HepG2 (cell line): Measurements from ENCODE around the gene USP9X. TPM values are rescaled to one million over a fixed set of nuclear protein-coding genes. Genes with fewer than 3 reads are reported as not detected.
A peak's percentile ranks its signal among the peaks of the same experiment; 100 is the strongest.

ENCODE experiments used
- ELF3 ChIP-seq: IDR thresholded peaks from 2 replicates; pipeline ENCODE4 v1.6.1; 2016; ENCODE audit warnings: missing genetic modification reagents, missing compliant biosample characterization
- FLYWCH1 ChIP-seq: sonication (generic); formaldehyde crosslinking; IDR thresholded peaks from 2 replicates; pipeline ENCODE4 v1.8.1; 2023; ENCODE audit warnings: mild to moderate bottlenecking, missing genetic modification reagents
- KAT2B ChIP-seq: fragments of 150-350 bp; IDR thresholded peaks from 2 replicates; pipeline ENCODE4 v1.6.1; 2014; ENCODE audit warnings: low read depth, low read length, borderline replicate concordance
- KLF13 ChIP-seq: sonication (generic); formaldehyde crosslinking; IDR thresholded peaks from 2 replicates; pipeline ENCODE4 v1.4.0; 2020; ENCODE audit warnings: mild to moderate bottlenecking, missing genetic modification reagents
- MAFG ChIP-seq: sonication (generic); formaldehyde crosslinking; IDR thresholded peaks from 2 replicates; pipeline ENCODE4 v1.5.1; 2020; ENCODE audit warnings: mild to moderate bottlenecking, missing genetic modification reagents
- NFE2L2 ChIP-seq: fragments of 150-350 bp; IDR thresholded peaks from 2 replicates; pipeline ENCODE4 v1.6.1; 2014; ENCODE audit warnings: low read length
- NFYB ChIP-seq: sonication (generic); formaldehyde crosslinking; IDR thresholded peaks from 2 replicates; pipeline ENCODE4 v1.4.0; 2020; ENCODE audit warnings: missing genetic modification reagents
- PCBP1 ChIP-seq: fragments of 200-400 bp; formaldehyde crosslinking; IDR thresholded peaks from 2 replicates; pipeline ENCODE4 v1.6.1; 2017; ENCODE audit warnings: mild to moderate bottlenecking, low read depth, low read length, borderline replicate concordance
- RFXANK ChIP-seq: IDR thresholded peaks from 2 replicates; pipeline ENCODE4 v1.6.1; 2016
- SNRNP70 ChIP-seq: fragments of 200-400 bp; formaldehyde crosslinking; IDR thresholded peaks from 2 replicates; pipeline ENCODE4 v1.6.1; 2017; ENCODE audit warnings: mild to moderate bottlenecking, low read depth, low read length, moderate library complexity
- U2AF2 ChIP-seq: fragments of 200-400 bp; formaldehyde crosslinking; IDR thresholded peaks from 2 replicates; pipeline ENCODE4 v1.6.1; 2017; ENCODE audit warnings: low read depth, mild to moderate bottlenecking, low read length
- ZBTB7B ChIP-seq: sonication (generic); formaldehyde crosslinking; IDR thresholded peaks from 2 replicates; pipeline ENCODE4 v1.4.0; 2020; ENCODE audit warnings: missing genetic modification reagents
- ZNF207 ChIP-seq: fragments of 450-650 bp; IDR thresholded peaks from 2 replicates; pipeline ENCODE4 v1.6.1; 2016; ENCODE audit warnings: antibody characterized with exemption, borderline replicate concordance
- ZNF296 ChIP-seq: sonication (generic); formaldehyde crosslinking; conservative IDR thresholded peaks from 2 replicates; pipeline ENCODE4 v1.5.0; 2020; ENCODE audit warnings: mild to moderate bottlenecking, missing genetic modification reagents
- ZNF326 ChIP-seq: sonication (generic); formaldehyde crosslinking; IDR thresholded peaks from 2 replicates; pipeline ENCODE4 v1.4.0; 2020; ENCODE audit warnings: missing genetic modification reagents, borderline replicate concordance
- ZNF768 ChIP-seq: sonication (generic); formaldehyde crosslinking; IDR thresholded peaks from 2 replicates; pipeline ENCODE4 v1.4.0; 2020; ENCODE audit warnings: missing genetic modification reagents
- ZSCAN25 ChIP-seq: sonication (generic); formaldehyde crosslinking; IDR thresholded peaks from 2 replicates; pipeline ENCODE4 v1.8.0; 2022; ENCODE audit warnings: mild to moderate bottlenecking, missing genetic modification reagents
- ZSCAN30 ChIP-seq: sonication (generic); formaldehyde crosslinking; IDR thresholded peaks from 2 replicates; pipeline ENCODE4 v1.5.0; 2020; ENCODE audit warnings: mild to moderate bottlenecking, missing genetic modification reagents
- polyA plus RNA-seq, 8 experiments: library from polyadenylated mRNA; depleted of rRNA in 3 of 8; stranded (reverse) in 7 of 8; unstranded in 1 of 8; fragments of >200 nt; fragmentation: Illumina TruSeq in 4 of 8; extraction: Trizol in 4 of 8; gene quantifications; 2 replicates each; pipeline versions ENCODE4 v1.2.1 to v1.2.3, GENCODE V29; 2011 to 2016; ENCODE audit warnings: low read depth in 4 of 8, missing spikeins in 1 of 8, mixed read lengths in 1 of 8; ENCODE audit not compliant: insufficient read depth in 1 of 8
- total RNA-seq, 5 experiments: library from RNA; depleted of rRNA; stranded (reverse); fragments of >200 nt; fragmentation: Illumina TruSeq; extraction: Trizol; gene quantifications; 2 replicates each; pipeline ENCODE4 v1.2.3, GENCODE V29; 2016; ENCODE audit warnings: low read depth in 1 of 5
- TF ChIP-seq, protein P1 (sequence below): sonication (generic); formaldehyde crosslinking; IDR thresholded peaks from 2 replicates; pipeline ENCODE4 v1.5.1; 2020; ENCODE audit warnings: mild to moderate bottlenecking, missing genetic modification reagents
- TF ChIP-seq, protein P2 (sequence below): IDR thresholded peaks from 2 replicates; pipeline ENCODE4 v1.6.1; 2016; ENCODE audit warnings: missing compliant biosample characterization, missing genetic modification reagents, borderline replicate concordance
- TF ChIP-seq, protein P3 (sequence below): sonication (generic); formaldehyde crosslinking; IDR thresholded peaks from 2 replicates; pipeline ENCODE4 v1.8.0; 2022; ENCODE audit warnings: mild to moderate bottlenecking, missing genetic modification reagents, moderate library complexity
- TF ChIP-seq, protein P4 (sequence below): sonication (generic); formaldehyde crosslinking; IDR thresholded peaks from 2 replicates; pipeline ENCODE4 v1.9.0; 2021; ENCODE audit warnings: missing genetic modification reagents, mild to moderate bottlenecking, borderline replicate concordance
- TF ChIP-seq, protein P5 (sequence below): sonication (generic); formaldehyde crosslinking; IDR thresholded peaks from 2 replicates; pipeline ENCODE4 v1.9.0; 2021; ENCODE audit warnings: missing genetic modification reagents, mild to moderate bottlenecking, borderline replicate concordance

Gene USP9X
- total and polyA plus RNA-seq, 2 of the 13 experiments (the other 11 are each of a cell fraction or from before 2014, with no cell fraction given): 22.2 to 40.5 TPM

DNA sequence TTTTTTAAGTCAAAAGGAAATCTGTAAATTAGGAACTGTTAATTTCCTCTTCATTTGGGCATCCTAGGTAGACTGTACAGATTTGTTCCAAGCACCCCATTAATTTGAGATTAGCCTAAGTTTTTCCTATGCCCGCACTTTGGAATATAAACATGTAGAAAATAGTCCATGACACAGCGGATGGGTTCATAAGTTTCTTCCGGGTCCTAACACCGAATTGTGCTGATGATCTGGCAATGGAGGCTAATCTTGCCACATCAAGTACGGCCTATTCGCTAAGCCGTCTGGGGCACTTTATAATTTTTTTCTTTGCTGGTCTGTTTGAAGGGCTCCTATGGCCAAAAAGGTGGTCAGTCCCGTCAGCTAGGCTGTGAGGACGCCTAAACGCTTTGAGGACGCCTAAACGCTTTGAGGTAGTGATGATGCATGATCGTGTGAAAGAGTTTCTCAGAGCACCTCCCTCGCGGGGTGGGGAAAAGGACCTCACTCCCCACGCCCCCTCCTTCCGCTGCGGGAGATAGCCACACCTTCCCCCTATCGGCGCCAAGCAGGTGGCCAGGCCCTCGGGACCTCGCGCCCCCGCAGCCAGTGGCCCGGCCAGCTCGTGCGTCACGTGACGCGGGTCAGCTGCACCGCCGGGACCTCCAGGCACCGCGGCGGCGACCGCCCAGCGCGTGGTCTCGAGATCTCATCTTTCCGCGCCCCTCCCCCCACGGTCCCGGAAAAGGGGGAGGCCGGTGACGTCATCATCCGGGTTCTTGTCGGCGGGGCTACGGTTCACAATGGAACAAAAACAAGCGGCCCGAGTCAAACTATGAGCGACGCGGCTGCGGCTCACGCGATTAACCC is 977 bp upstream of the USP9X start (continued):
- TF ChIP-seq ZNF326 (CRISPR knock-in tag) (no peak), MAFG (CRISPR knock-in tag) (no peak), NFYB (CRISPR knock-in tag) (peak; percentile 56; the same call in 1 of the 2 replicates), ZNF207 (no peak), KAT2B (no peak), RFXANK (CRISPR knock-in tag) (no peak), FLYWCH1 (CRISPR knock-in tag) (no peak), ZNF296 (CRISPR knock-in tag) (no peak), ZBTB7B (CRISPR knock-in tag) (peak; percentile 39; the same call in 1 of the 2 replicates), ZSCAN30 (CRISPR knock-in tag) (no peak), ZNF768 (CRISPR knock-in tag) (no peak), U2AF2 (no peak), SNRNP70 (no peak), ELF3 (peak; percentile 75), ZSCAN25 (CRISPR knock-in tag) (no peak), KLF13 (CRISPR knock-in tag) (no peak), PCBP1 (0 out of 2 replicates have a peak, but pooled peaks have one; percentile 14), NFE2L2 (no peak)
- TF ChIP-seq, protein P1, sequence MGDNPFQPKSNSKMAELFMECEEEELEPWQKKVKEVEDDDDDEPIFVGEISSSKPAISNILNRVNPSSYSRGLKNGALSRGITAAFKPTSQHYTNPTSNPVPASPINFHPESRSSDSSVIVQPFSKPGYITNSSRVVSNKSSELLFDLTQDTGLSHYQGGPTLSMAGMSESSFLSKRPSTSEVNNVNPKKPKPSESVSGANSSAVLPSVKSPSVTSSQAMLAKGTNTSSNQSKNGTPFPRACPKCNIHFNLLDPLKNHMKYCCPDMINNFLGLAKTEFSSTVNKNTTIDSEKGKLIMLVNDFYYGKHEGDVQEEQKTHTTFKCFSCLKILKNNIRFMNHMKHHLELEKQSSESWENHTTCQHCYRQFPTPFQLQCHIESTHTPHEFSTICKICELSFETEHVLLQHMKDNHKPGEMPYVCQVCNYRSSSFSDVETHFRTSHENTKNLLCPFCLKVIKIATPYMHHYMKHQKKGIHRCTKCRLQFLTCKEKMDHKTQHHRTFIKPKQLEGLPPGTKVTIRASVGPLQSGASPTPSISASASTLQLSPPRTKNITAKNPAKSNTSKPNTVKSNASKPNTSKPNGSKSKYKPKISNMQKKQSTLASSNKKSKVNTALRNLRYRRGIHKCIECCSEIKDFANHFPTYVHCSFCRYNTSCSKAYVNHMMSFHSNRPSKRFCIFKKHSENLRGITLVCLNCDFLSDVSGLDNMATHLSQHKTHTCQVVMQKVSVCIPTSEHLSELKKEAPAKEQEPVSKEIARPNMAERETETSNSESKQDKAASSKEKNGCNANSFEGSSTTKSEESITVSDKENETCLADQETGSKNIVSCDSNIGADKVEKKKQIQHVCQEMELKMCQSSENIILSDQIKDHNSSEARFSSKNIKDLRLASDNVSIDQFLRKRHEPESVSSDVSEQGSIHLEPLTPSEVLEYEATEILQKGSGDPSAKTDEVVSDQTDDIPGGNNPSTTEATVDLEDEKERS: no peak
- TF ChIP-seq, protein P2, sequence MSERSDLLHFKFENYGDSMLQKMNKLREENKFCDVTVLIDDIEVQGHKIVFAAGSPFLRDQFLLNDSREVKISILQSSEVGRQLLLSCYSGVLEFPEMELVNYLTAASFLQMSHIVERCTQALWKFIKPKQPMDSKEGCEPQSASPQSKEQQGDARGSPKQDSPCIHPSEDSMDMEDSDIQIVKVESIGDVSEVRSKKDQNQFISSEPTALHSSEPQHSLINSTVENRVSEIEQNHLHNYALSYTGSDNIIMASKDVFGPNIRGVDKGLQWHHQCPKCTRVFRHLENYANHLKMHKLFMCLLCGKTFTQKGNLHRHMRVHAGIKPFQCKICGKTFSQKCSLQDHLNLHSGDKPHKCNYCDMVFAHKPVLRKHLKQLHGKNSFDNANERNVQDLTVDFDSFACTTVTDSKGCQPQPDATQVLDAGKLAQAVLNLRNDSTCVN (CRISPR knock-in tag): no peak
- TF ChIP-seq, protein P3, sequence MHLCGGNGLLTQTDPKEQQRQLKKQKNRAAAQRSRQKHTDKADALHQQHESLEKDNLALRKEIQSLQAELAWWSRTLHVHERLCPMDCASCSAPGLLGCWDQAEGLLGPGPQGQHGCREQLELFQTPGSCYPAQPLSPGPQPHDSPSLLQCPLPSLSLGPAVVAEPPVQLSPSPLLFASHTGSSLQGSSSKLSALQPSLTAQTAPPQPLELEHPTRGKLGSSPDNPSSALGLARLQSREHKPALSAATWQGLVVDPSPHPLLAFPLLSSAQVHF (CRISPR knock-in tag): 0 out of 2 replicates have a peak, but pooled peaks have one; percentile 43
- TF ChIP-seq, protein P4, sequence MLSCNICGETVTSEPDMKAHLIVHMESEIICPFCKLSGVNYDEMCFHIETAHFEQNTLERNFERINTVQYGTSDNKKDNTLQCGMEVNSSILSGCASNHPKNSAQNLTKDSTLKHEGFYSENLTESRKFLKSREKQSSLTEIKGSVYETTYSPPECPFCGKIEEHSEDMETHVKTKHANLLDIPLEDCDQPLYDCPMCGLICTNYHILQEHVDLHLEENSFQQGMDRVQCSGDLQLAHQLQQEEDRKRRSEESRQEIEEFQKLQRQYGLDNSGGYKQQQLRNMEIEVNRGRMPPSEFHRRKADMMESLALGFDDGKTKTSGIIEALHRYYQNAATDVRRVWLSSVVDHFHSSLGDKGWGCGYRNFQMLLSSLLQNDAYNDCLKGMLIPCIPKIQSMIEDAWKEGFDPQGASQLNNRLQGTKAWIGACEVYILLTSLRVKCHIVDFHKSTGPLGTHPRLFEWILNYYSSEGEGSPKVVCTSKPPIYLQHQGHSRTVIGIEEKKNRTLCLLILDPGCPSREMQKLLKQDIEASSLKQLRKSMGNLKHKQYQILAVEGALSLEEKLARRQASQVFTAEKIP: no peak
- TF ChIP-seq, protein P5, sequence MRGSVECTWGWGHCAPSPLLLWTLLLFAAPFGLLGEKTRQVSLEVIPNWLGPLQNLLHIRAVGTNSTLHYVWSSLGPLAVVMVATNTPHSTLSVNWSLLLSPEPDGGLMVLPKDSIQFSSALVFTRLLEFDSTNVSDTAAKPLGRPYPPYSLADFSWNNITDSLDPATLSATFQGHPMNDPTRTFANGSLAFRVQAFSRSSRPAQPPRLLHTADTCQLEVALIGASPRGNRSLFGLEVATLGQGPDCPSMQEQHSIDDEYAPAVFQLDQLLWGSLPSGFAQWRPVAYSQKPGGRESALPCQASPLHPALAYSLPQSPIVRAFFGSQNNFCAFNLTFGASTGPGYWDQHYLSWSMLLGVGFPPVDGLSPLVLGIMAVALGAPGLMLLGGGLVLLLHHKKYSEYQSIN (CRISPR knock-in tag): no peak
